Epithelial cell of esophagus (primary cell): ENCODE data around the gene GPATCH3.
A peak's percentile ranks its signal among the peaks of the same experiment; 100 is the strongest.
"Not testable (repeated sequence)": the region's sequence is repeated elsewhere in the genome, so short reads cannot be mapped to it uniquely, and the experiment has no call there.

Experiments used
- DNase-seq: peaks from one replicate; pipeline ENCODE4 v3.0.0; 2010; ENCODE audit warnings: low read depth
- H3K4me3 ChIP-seq: 2 replicates; pipeline ENCODE4 v1.5.1; 2011; ENCODE audit warnings: mild to moderate bottlenecking, low read length, control low read depth
- TF ChIP-seq, protein P1 (sequence below): IDR thresholded peaks from 2 replicates; pipeline ENCODE4 v1.5.1; 2011; ENCODE audit warnings: low read depth, mild to moderate bottlenecking, low read length, control low read depth, inconsistent platforms; ENCODE audit not compliant: insufficient read depth; ENCODE audit errors: missing control alignments

The GPATCH3 gene, protein sequence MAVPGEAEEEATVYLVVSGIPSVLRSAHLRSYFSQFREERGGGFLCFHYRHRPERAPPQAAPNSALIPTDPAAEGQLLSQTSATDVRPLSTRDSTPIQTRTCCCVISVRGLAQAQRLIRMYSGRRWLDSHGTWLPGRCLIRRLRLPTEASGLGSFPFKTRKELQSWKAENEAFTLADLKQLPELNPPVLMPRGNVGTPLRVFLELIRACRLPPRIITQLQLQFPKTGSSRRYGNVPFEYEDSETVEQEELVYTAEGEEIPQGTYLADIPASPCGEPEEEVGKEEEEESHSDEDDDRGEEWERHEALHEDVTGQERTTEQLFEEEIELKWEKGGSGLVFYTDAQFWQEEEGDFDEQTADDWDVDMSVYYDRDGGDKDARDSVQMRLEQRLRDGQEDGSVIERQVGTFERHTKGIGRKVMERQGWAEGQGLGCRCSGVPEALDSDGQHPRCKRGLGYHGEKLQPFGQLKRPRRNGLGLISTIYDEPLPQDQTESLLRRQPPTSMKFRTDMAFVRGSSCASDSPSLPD

DNA sequence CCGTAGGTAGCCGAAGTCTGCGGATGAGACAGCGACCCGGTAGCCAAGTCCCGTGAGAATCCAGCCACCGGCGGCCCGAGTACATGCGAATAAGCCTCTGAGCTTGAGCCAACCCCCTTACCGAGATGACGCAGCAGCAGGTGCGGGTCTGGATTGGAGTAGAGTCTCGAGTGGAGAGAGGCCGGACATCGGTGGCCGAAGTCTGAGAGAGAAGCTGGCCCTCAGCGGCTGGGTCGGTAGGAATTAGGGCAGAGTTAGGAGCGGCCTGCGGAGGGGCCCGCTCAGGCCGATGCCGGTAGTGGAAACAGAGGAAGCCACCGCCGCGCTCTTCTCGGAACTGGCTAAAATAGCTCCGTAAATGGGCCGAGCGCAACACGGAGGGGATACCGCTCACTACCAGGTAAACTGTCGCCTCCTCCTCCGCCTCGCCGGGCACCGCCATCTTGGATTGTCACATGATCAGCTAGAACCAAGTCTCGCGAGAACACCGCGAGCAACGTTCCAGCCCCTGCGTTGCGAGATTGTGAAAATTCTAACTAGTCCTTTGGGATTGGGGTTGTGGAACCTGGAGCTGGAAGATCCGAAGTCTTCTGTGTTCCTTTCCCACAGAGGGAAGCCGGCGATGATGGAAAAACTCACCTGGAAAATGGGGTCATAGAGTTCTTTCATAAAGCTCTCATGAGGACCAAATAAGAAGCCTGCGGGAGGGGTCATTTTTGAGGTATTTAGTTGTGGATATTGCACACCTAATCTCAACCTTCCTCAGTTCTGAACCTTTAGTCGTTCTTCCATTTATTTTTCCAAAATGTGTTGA lies at the start of gene GPATCH3:
Gene GPATCH3, minus strand, starts transcription at position 467 of the 814 bp plus-strand sequence. Its CDS starts 25 bp downstream, at position 442.
- TF ChIP-seq, protein P1, sequence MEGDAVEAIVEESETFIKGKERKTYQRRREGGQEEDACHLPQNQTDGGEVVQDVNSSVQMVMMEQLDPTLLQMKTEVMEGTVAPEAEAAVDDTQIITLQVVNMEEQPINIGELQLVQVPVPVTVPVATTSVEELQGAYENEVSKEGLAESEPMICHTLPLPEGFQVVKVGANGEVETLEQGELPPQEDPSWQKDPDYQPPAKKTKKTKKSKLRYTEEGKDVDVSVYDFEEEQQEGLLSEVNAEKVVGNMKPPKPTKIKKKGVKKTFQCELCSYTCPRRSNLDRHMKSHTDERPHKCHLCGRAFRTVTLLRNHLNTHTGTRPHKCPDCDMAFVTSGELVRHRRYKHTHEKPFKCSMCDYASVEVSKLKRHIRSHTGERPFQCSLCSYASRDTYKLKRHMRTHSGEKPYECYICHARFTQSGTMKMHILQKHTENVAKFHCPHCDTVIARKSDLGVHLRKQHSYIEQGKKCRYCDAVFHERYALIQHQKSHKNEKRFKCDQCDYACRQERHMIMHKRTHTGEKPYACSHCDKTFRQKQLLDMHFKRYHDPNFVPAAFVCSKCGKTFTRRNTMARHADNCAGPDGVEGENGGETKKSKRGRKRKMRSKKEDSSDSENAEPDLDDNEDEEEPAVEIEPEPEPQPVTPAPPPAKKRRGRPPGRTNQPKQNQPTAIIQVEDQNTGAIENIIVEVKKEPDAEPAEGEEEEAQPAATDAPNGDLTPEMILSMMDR, result no peak
- DNase-seq, result peak; percentile 94
- peak within 1 kb of the TSS; percentile 84 for H3K4me3 ChIP-seq

DNA sequence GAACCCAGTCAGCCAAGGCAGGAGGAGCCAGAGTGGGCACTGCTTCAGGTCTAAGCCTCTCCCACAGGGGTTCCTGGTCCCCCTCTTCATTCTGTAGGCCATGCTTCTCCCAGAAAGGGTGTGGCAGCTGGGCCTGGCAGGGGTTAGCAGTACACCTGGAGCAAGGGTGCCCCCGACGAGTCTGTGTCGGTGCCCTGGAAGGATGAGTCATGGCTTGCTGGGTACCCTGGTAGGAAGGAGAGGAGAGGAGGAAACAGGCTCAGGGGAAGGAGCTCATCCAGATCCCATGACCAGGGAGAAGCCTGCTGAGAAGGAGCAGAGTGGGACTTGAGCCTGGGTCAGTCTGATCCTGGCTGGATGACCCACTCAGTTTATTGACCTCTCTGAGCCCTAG lies 49.7 kb upstream of the GPATCH3 start:
- no peak overlapping the region for H3K4me3 ChIP-seq
- TF ChIP-seq, protein P1, result no peak
- peak; percentile 25 for DNase-seq

DNA sequence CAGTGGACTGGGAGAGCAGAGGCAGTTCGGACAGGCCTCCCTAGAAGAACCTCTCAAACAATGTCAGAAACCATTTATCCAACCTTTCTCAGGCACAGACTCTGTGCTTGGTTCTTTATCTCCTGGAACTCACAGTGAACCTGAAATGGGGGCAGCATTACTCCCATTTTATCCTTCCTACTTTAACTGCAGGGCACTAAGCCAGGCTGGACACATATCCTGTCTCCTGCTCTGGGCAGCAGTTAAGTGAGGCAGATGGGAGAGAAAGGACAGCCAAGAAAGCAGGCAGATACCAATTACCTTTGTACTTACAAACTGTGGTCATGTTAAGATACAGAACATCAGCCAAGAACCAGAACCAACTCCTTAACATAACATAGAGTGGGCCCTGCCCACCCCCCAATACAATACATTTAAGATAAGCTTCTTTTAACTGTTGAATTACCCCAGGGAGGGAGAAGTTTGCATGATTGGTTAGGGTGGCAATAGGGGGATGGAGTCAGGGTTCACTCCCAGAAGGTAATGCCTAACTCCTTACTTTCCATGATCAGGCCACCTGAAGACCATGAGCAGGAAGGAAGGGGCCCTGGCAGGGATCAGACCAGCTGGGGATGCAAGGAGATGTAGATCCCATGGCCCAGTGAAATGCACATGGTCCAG lies 49.1 kb upstream of the GPATCH3 start:
- TF ChIP-seq, protein P1, result no peak
- H3K4me3 ChIP-seq, result no peak overlapping the region
- DNase-seq, result no peak

DNA sequence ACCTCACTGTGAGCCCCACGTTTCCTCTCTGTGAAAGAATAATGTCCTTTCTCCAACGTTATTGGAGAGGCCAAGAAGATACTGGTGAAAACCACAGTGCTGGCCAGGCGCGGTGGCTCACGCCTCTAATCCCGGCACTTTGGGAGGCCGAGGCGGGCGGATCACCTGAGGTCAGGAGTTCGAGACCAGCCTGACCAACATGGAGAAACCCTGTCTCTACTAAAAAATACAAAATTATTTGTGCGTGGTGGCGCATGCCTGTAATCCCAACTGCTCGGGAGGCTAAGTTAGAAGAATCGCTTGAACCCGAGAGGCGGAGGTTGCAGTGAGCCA lies 48.4 kb upstream of the GPATCH3 start:
- not testable (repeated sequence) for DNase-seq, H3K4me3 ChIP-seq

DNA sequence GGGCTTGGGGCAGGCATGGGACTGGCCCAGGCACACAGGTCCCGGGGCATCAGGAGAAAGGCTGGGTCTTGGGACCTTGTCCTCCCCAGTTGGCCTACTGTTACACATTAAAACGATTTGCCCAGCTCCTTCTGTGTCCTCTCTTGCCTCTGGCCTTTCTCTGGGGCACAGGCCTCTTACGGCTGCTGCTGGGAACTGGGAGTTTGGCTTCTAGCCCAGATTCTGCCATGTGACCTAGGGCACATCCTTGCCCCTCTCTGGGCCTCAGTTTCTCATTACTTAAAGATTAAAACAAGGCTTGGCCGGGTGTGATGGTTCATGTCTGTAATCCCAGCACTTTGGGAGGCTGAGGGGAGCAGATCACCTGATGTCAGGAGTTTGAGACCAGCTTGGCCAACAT lies 46.0 kb upstream of the GPATCH3 start:
- TF ChIP-seq, protein P1, result no peak
- H3K4me3 ChIP-seq, result no peak overlapping the region
- DNase-seq, result no peak

DNA sequence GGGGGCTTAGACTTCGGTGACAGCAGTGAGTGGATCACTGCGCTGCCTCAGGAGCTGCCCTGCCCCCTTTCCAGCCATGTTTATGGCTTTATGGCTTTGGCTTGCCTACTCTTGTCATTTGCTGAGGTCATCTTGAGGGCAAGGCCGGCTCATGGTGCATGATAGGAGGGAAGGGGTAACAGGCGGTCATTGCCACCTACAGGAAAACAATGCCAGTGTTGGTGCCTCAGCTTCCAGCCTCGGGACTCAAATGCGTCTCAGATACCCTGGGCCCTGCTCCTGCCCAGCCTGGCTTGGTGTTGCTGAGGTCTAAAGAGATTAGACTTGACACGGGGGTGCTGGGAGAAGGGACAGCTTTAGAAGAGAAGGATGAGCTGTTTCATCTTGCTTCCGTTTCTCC lies 45.5 kb upstream of the GPATCH3 start:
- no peak for DNase-seq
- TF ChIP-seq, protein P1, result no peak
- H3K4me3 ChIP-seq, result no peak overlapping the region

DNA sequence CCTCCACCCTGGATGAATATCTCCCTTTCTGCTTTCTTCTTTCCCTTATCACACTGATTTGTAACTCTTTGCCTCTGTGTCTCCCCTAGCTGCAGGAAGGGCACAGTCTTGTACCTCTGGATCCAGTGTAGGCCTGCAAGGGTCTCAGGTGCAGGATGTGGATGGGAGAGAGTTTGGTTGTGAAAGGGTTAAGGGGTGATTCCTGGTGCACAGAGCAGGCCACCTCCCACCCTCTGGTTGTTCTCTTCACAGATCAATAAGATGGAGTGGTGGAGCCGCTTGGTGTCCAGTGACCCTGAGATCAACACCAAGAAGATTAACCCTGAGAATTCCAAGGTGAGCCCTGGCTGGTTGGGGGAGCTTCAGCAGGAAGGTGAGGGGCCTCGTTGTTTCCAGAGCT lies 44.9 kb upstream of the GPATCH3 start:
- TF ChIP-seq, protein P1, result no peak
- no peak overlapping the region for H3K4me3 ChIP-seq
- no peak for DNase-seq
